Choroid plexus epithelial cell (primary cell): ENCODE data around the gene OR2G3.

ENCODE experiments used
- DNase-seq: peaks from one replicate; pipeline ENCODE4 v3.0.0-alpha.2; 2010; ENCODE audit warnings: low read depth
- H3K4me3 ChIP-seq: 2 replicates; pipeline ENCODE4 v1.5.1; 2011; ENCODE audit warnings: low read depth, mild to moderate bottlenecking, control low read depth, low read length, moderate library complexity
- CTCF ChIP-seq: conservative IDR thresholded peaks from 2 replicates; pipeline ENCODE4 v1.5.1; 2011; ENCODE audit warnings: low read depth, mild to moderate bottlenecking, control low read depth, inconsistent platforms, low read length, moderate library complexity

The OR2G3 gene

GRCh38 chr1:247639381-247639981 is 34.1 kb downstream of the OR2G3 start:
- no peak for TF ChIP-seq CTCF
- DNase-seq = peak; percentile 2
- no peak overlapping the region for H3K4me3 ChIP-seq

GRCh38 chr1:247642742-247643141 is 37.4 kb downstream of the OR2G3 start:
- no peak for TF ChIP-seq CTCF
- DNase-seq = no peak
- H3K4me3 ChIP-seq = no peak overlapping the region

- DNase-seq = no peak
- no peak for TF ChIP-seq CTCF
- no peak overlapping the region for H3K4me3 ChIP-seq
These were observed 41.5 kb downstream of the OR2G3 start for GRCh38 chr1:247646867-247647266.

- TF ChIP-seq CTCF = no peak
- H3K4me3 ChIP-seq = no peak overlapping the region
- no peak for DNase-seq
These were observed 42.5 kb downstream of the OR2G3 start for GRCh38 chr1:247647864-247648263.

GRCh38 chr1:247653040-247653439 is 47.7 kb downstream of the OR2G3 start:
- no peak overlapping the region for H3K4me3 ChIP-seq
- no peak for TF ChIP-seq CTCF
- no peak for DNase-seq
